Ishikawa (cell line): ENCODE data around the gene ADCY5.

Experiments
- CEBPB ChIP-seq: IDR thresholded peaks from 2 replicates; pipeline ENCODE4 v1.6.1; 2012
- CREB1 ChIP-seq: IDR thresholded peaks from 2 replicates; pipeline ENCODE4 v1.6.1; 2012; ENCODE audit warnings: low read depth
- EGR1 ChIP-seq: IDR thresholded peaks from 2 replicates; pipeline ENCODE4 v1.6.1; 2012
- EP300 ChIP-seq: IDR thresholded peaks from 2 replicates; pipeline ENCODE4 v1.6.1; 2012; ENCODE audit warnings: borderline replicate concordance
- FOXM1 ChIP-seq: IDR thresholded peaks from 2 replicates; pipeline ENCODE4 v1.6.1; 2012; ENCODE audit warnings: low read depth, borderline replicate concordance
- NFIC ChIP-seq: IDR thresholded peaks from 2 replicates; pipeline ENCODE4 v1.6.1; 2012
- RAD21 ChIP-seq: IDR thresholded peaks from 2 replicates; pipeline ENCODE4 v1.6.1; 2012; ENCODE audit warnings: low read depth
- TAF1 ChIP-seq: IDR thresholded peaks from 2 replicates; pipeline ENCODE4 v1.6.1; 2012; ENCODE audit warnings: low read depth, mild to moderate bottlenecking
- TEAD4 ChIP-seq: IDR thresholded peaks from 2 replicates; pipeline ENCODE4 v1.6.1; 2012
- YY1 ChIP-seq: IDR thresholded peaks from 2 replicates; pipeline ENCODE4 v1.6.1; 2012; ENCODE audit warnings: low read depth
- ZBTB7A ChIP-seq: IDR thresholded peaks from 2 replicates; pipeline ENCODE4 v1.6.1; 2012; ENCODE audit warnings: low read depth
- TF ChIP-seq, protein P1 (sequence below): IDR thresholded peaks from 2 replicates; pipeline ENCODE4 v1.6.1; 2012; ENCODE audit warnings: low read depth, mild to moderate bottlenecking
- TF ChIP-seq, protein P2 (sequence below): IDR thresholded peaks from 2 replicates; pipeline ENCODE4 v1.6.1; 2012

GRCh38 chr3:123287962-123288302 lies 161.0 kb downstream of the ADCY5 start:
- TF ChIP-seq EGR1 (no peak), TAF1 (no peak), YY1 (no peak), TEAD4 (no peak), CEBPB (no peak), RAD21 (no peak), NFIC (no peak), CREB1 (no peak), ZBTB7A (no peak), EP300 (no peak), FOXM1 (no peak)
- TF ChIP-seq, protein P1, sequence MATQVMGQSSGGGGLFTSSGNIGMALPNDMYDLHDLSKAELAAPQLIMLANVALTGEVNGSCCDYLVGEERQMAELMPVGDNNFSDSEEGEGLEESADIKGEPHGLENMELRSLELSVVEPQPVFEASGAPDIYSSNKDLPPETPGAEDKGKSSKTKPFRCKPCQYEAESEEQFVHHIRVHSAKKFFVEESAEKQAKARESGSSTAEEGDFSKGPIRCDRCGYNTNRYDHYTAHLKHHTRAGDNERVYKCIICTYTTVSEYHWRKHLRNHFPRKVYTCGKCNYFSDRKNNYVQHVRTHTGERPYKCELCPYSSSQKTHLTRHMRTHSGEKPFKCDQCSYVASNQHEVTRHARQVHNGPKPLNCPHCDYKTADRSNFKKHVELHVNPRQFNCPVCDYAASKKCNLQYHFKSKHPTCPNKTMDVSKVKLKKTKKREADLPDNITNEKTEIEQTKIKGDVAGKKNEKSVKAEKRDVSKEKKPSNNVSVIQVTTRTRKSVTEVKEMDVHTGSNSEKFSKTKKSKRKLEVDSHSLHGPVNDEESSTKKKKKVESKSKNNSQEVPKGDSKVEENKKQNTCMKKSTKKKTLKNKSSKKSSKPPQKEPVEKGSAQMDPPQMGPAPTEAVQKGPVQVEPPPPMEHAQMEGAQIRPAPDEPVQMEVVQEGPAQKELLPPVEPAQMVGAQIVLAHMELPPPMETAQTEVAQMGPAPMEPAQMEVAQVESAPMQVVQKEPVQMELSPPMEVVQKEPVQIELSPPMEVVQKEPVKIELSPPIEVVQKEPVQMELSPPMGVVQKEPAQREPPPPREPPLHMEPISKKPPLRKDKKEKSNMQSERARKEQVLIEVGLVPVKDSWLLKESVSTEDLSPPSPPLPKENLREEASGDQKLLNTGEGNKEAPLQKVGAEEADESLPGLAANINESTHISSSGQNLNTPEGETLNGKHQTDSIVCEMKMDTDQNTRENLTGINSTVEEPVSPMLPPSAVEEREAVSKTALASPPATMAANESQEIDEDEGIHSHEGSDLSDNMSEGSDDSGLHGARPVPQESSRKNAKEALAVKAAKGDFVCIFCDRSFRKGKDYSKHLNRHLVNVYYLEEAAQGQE: no peak
- TF ChIP-seq, protein P2, sequence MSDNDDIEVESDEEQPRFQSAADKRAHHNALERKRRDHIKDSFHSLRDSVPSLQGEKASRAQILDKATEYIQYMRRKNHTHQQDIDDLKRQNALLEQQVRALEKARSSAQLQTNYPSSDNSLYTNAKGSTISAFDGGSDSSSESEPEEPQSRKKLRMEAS: no peak
